NCI-H2171 treated with DMSO at 0.1 percent for 48 hours (cell line): ENCODE measurements around the gene SYNJ2.
"Not testable (repeated sequence)": the region's sequence is repeated elsewhere in the genome, so short reads cannot be mapped to it uniquely, and the experiment has no call there.

ENCODE experiments used
- DNase-seq: peaks from one replicate; lab custom pipeline; 2025; lab: John Stamatoyannopoulos, UW

Gene SYNJ2

DNA sequence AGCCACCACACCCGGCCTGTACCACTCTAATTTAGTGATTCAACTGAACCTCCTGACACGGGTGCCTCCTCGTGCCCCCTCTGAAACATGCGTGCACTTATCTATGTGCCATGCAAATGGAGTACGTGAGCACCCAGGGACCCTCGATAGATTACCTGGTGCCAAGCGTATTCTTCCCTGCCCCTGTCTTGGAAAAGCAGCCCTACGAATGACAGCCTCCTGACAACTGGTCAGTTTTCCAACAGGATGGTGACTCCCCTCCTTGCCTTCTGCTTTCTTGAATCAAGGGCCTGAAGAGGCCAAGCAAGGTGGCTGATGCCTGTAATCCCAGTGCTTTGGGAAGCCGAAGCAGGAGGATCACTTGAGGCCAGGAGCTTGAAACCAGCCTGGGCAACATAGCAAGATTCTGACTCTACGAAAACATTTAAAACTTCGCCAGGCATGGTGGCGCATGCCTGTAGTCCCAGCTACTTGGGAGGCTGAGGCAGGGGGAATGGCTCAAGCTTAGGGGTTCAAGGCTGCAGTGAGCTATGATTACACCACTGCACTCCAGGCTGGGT, 25.4 kb upstream of the SYNJ2 start:
- DNase-seq = no peak

DNA sequence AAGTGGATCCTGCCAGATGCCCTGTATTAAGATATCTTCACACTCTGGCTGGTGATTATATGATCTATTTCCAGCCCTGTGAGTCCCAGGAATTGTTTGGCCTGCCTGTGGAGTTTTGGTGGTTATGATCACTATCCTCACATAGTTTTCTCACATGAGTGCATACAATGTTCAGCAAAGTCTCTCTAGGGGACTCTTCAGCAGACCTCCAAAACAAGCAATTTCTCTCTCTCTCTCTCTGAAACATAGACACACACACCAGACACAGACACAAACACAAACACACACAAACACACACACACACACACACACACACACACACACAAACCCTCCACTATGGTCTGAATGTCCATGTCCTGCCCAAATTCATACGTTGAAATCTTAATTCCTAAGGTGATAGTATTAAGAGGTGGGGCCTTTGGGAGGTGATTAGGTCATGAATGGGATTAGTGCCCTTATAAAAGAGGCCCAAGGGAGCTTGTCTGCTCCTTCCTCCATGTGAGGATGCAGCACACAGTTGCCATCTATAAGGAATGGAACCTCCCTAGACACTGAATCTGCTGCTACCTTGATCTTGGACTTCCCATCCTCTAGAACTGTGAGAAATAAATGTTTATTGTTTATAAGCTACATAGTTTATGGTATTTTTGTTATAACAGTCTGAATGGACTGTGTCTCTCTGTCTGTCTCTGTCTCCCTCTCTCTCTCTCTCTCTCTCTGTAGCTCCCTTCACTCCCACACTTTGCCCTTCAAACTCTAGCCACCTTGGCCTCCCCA, 22.0 kb upstream of the SYNJ2 start:
- no peak for DNase-seq

DNA sequence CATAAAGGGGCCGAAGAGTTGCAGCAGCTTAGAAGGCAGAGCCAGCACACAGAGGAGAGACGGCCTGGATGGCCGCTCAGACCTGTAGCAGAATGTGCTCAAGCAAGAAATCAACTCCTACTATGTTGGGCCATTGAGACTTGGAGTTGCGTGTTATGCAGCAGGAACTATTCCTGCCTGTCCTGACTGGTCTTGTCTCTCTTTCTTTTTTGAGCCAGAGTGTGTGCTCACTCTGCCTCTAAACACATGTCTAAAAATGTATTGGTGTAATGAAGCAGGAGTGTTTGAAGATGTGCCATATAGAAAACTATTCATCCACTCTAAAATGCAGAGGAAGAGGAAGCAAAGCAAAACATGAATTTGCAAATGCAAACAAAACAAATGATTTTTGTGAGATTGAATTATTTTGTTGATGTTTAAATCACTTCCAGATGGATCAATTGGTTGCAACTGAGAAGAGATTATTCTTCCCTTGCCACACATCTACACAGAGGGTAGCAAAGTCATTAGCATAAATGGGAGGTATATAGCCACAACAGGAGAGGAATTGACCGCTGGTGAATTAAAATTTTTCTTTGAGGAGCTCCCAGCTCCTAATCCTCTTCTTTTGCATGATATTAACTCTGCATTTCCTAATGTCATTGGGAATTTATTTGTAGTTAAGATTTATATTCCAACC, 20.4 kb upstream of the SYNJ2 start:
- DNase-seq = no peak

DNA sequence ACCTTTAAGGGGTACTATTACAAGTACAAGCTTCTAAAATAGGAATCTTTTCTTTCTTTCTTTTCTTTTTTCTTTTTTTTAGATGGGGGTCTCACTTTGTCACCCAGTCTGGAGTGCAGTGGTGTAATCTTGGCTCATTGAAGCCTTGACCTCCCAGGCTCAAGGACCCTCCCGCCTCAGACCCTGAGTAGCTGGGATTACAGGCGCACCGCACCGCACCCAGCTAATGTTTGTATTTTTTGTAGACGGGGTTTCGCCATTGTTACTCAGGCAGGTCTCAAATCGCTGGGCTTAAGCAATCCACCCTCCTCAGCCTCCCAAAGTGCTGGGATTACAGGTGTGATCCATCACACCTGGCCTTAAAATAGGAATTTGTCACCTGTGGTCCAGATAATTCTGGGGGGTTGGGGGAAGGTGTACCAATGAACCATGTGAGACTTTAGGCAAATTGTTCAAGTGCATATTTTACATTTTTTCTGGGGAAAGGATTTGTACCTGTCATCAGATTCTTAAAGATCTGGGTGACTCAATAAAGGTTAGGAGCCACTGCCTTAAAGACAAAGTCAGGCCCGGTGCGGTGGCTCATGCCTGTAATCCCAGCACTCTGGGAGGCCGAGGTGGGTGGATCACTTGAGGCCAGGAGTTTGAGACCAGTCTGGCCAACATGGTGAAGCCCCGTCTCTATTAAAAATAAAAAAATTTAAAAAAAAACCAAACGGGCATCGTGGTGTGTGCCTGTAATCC, 19.7 kb upstream of the SYNJ2 start:
- no peak for DNase-seq

DNA sequence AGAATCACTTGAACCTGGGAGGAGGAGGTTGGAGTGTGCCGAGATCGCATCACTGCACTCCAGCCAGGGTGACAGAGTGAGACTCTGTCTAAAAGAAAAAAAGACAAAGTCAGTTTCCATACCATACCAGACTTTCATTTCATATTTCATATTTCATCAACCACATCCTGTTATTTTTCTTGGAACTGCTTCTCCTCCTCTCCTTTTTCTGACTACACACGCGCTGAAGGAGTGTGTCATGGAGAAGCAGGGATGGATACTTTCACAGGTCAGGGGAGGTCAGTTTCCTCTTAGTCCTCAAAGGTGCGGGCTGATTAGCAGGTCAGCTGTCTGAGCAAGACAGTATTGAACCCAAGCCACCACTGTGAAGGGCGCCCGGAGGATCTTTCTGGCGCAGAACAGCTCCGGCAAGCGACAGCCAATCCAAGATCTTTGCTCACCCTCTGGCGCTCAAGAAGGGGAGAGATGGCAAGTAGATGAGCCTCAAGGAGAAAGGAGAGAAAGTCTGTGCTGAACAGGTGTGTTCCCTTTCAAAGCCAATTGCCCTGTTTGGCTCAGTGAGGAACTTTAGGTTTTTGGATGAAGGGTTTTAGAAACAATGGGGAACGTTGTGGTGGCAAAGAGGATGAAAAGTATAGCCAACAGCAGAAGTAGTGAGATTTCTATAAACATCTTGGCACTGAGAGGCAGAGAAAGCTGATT, 18.9 kb upstream of the SYNJ2 start:
- DNase-seq = no peak

DNA sequence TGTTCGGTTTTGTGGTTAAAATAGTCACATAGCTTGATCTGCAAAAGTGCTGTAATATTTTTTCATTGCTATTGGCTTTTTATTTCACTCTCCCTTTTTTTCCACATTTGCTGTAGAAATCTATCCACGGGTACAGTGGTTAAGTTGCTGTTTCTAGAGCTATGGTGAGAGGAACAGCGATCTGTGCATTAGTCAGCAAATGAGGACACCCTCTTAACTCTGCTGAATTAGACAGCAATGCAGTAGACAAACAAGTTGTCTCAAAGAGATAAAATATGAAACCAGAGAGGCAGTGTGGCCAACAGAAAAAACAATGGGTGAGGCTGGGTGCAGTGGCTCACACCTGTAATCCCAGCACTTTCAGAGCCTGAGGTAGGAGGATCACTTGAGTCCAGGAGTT, 17.6 kb upstream of the SYNJ2 start:
- DNase-seq = no peak

DNA sequence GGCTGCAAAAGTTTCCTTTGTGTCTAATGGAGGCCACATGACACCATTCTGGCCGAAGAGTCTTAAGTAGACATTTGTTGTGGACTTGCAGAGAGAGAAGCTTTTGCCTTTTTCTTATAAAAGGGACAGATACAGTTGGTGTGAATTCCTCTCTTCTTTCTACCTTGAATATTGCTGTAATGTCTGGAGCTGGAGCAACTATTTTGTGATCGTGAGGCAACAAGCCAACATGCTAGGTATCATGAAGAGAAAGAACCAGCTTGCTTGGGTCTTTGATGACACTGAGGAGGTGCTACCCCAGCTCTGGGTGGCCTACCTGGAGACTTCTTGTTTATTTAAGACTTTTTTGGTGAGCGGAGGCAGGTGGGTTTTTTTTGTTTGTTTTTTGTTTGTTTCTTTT, 16.3 kb upstream of the SYNJ2 start:
- DNase-seq = no peak

DNA sequence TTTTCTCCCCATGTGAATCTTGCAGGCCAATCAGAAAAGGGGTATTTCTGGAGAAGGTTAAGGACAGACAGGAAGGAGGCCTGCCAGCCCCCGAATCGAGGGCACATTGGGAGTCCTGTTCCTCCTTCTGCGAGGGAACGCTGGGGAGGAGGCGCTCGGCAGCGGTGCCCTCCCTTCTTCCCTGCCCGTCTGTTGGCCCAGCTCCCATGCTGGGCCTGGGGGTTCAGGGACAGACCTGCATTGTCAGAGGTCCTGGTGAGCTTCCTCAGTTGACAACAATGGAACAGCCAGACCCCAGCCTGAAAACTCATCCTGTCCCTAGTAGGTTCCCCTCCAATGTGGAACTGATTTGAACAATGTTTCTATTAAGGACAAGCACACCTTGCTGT, 15.1 kb upstream of the SYNJ2 start:
- DNase-seq = no peak

DNA sequence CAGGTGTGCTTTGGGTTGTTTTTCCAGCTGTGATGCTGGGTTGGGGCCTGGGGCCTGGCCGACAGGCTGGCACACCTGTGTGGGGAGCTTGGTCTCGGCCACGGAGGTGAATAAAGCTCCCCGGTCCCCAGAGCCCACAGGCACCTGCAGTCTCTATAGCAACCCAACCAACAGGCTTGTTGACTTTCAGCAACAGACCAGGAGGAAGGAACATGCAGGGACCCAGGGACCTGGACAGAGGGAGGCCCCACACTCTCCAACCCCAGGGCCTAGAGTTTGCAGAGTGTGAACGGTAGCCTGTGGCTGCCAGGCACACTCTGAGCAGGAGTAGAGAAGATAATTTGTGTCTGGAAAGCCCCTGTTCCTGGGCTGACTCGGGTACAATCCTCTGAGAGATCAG, 14.6 kb upstream of the SYNJ2 start:
- no peak for DNase-seq

DNA sequence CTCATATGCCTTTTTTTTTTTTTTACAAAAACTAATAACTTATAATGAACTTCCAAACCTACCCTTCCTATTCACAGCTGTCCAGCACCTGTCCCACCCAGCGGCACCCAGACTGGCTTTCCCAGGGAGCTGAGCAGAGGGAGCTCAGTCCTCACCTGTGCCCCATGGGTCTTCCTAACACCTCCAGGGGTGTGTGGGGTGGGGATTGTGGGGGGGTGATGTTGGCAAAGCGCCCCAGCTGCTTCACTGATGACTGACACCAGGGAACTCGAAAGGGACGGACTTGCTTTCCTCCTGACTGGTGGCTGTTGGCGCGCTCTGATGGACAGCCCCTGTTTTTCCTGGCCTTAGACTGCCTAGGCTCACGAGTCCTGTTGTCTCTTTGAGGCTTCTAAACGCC, 14.2 kb upstream of the SYNJ2 start:
- DNase-seq = no peak

DNA sequence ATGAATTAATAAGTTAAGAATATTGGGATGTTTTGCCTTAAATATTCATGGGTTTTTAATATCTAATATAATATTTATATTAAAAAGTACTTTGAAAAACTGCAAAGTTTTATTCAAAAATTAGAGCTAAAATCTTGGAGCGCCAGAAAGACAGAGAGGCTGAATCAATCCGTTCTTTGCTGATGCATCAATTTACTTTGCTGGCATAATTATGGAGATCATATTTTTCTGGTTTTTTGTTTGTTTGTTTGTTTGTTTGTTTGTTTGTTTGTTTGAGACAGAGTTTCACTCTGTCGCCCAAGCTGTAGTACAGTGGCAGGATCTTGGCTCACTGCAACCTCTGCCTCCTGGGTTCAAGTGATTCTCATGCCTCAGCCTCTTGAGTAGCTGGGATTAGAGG, 9.5 kb upstream of the SYNJ2 start:
- not testable (repeated sequence) for DNase-seq

DNA sequence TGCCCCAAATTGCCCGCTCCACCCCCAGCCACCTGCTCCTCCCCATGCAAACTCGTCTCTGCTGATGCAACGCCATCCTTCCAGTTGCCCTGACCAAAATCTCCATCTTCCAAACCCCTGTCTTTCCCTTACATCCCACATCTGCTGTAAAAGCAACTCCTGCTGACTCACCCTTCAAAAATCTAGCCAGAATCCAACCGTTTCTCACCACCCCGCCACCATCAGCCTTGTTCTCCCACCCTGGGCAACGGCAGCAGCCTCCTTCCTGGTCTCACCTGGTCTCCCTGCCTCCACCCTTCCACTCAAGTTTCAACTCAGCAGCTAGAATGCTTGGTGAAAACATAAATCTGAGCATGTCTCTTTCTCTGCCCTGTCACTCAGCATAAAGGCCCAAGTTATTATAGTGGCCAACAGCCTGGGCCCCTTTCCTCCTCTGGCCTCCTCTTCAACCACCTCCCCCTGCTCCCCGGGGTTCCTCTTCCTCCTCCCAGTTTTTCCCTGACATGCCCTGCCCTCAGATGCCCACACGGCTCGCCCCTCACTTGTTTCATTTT, 7.2 kb upstream of the SYNJ2 start:
- DNase-seq = no peak

DNA sequence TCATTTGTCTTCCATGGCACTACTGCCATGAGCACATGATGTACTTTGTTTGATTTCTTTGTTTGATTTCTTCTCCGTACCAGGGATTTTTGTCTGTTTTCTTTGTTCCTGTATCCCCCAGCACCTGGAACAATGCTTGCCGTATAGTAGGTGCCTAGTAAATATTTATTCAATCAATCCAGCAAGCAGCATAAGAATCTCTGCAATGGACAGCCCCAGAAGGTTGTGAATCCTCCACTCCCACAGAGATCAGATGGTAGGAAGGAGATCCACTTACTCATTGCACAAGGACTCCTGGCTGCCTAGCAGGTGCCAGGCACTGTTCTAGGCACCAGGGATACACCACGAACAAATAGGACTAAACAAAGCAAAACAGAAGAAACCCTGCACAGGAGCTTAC, 6.7 kb upstream of the SYNJ2 start:
- DNase-seq = no peak

DNA sequence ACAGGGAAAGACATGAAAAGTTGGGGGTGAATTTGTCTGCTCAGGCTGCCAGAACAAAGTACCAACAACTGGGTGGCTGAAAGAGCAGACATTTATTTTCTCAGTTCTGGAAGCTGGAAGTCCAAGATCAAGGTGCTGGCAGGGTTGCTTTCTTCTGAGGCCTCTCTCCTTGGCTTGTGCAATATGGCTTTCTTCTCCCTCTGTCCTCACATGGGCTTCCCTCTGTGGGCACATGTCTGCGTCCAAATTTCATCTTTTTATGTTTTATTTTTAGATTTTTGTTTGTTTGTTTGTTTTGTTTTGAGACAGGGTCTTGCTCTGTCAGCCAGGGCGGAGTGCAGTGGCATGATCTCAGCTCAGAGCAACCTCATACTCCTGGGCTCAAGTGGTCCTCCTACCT, 6.2 kb upstream of the SYNJ2 start:
- no peak for DNase-seq

DNA sequence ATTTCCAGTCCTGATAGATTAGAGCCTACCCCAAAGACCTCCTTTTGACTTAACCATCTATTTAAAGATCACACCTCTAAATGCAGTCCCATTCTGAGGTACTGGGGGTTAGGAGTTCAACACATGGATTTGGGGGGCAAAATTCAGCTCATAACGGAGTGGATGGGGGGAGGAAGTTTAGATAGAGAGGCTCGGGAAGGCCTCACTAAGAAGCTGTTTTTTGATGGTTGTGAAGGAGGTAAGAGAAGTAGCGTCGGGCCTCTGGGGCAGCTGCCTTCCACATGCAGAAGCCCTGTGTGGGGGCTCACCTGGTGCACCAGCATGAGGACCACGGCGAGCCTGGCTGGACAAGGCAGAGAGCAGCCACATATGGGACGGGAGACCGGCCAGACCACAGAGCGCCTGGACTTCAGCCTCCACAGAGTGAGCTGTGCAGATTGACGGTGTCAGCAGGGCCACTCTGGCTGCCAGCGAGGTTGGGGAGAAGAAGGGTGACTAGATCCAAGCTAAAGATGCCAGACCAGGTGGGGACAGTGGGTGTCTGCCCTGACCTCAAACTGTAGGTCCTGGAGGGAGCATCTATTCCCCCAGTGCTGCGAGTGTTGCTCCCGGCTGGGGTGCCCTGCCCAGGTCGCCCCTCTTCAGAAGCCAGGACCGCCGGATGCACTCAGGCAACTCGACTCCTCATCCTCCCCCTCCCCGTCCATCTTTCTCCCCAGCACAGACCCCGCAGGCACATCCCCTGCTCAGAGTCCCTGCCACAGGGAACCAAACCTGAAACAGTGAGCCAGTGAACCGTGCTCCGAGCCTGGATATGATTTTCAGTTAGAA, 5.1 kb upstream of the SYNJ2 start:
- no peak for DNase-seq

DNA sequence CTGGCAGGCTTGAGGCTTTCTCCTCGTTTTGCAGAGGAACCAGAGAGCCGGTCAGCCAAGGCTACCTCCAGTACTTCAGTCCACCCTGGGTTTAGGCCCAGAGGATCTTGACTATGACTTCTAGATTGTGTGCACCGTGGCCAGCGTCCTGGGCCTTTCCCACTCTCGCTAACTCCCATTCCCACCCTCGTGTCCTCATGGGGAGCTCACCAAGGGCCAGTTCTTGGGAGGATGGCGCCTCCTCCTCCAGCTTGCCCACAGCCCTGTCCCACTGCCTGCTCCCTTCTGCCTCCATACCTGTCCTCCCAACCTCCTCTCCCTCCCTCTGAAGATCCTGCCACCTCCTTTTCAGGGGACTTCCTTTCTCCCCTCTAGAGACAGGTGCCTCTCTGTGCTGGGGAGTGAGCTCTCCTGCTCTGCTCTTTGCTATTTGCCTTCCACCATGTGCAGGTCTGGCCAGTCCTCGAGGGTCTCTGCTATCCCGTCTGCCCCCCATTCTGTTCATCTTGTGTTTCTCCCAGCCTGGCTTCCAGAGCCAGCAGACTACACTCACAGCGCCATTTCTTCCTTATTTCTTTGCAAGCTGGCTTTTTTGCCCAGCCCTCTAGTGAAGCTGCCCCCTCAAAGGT, 4.4 kb upstream of the SYNJ2 start:
- no peak for DNase-seq

DNA sequence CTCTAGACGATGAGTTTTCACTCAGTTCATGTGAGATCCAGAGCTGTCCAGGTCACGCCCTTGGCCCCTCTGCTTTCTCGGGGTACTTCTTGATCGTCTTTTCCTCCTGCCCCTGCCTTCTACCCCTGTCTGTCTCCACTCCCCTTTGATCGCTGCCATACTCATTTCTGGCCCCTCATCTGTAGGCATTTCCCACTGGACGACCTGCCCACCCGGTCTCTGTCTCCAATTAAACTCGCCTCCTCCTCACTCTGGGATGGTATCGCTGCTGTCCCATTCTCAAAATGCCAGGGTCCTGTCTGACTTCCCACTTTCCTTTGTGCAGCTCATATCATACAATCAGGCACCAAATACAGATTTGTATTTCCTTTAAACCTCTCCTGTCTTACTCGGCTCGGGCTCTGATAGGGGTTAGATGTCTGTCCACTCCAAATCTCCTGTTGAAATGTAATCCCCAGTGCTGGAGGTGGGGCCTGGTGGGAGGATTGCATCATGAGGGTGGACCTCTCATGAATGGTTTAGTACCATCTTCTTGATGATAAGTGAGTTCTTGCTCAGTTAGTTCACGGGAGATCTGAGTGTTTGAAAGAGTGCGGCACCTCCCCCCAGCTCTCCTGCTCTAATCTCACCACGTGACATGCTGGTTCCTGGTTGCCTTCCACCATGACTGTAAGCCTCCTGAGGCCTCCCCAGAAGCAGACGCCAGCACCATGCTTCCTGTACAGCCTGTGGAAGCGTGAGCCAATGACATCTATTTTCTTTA, 3.5 kb upstream of the SYNJ2 start:
- no peak for DNase-seq

DNA sequence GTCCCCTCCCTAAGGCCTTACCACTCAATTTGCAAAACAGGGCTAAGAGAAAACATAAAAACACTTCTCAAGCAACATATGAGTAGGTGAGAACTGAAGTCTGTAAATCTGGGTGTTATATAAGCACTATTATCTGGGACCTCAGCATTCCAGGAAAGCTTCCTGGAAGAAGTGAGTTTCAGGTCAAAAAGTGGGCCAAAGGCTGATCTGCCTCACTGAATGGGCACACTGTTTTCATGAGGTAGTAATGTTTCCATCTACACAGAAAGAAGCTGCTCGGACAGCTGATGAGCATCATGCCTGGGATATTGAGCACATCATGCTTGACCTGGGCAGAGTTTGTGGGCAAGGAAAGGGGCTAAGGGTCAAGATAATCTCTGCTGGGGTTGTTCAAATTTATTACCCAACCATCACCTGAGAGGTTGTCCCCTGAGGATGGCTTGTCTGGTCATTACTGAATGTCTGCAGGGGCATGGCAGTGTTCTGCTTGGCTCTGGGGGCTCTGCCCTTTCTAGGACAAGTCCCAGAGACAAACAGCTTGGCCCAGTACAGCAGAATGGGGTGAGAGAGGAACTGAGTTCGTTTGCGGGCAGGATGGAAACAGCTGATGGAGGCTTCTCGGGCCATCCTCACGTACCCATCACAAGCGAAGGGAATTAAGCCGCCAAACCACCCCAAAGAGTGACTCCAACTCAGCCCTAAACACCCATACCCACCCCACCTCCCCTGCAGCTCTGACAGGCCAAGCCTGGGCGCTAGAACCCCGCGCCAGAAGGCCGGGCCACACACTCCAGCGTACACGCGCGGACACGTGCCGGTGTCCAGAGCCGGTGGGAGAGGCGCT, 1.2 kb upstream of the SYNJ2 start:
- no peak for DNase-seq

DNA sequence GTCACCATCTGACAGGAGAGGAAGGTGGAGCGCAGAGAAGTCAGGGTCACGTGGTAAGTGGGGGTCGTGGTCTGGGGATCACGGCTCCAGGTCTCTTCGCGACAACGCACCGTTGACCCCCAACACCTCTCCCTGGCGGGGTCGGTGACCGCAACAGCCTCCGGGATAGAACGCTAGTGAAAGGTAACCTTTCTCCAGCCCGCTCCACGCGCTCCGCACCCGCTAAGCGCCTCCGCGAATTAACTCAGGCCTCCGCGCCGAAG, 600 bp upstream of the SYNJ2 start:
- no peak for DNase-seq
